Measurements from ENCODE around the gene LNP1.

- TF ChIP-seq CTCF (IDR thresholded peaks at IDR 0.05) (no peak), POLR2A (IDR thresholded peaks at IDR 0.05) (no peak)
Observed at GRCh38 chr3:100423611-100424010, 22.3 kb downstream of the LNP1 start.
